OCI-LY7 (cell line): ENCODE measurements around the gene INHBE.

Experiments
- CTCF ChIP-seq: fragments of 200-600 bp; sonication (generic); conservative IDR thresholded peaks from 2 replicates; pipeline ENCODE4 v1.5.1; 2014; ENCODE audit warnings: mild to moderate bottlenecking, antibody characterized with exemption, low read length, moderate library complexity, mixed read lengths
- EZH2phosphoT487 ChIP-seq: fragments of 200-600 bp; sonication (generic); IDR thresholded peaks from 2 replicates; pipeline ENCODE4 v1.6.1; 2018; ENCODE audit warnings: low read depth, borderline replicate concordance, mild to moderate bottlenecking, mixed run types, antibody characterized with exemption, low read length, moderate library complexity, mixed read lengths

- no peak for TF ChIP-seq CTCF
- no peak for TF ChIP-seq EZH2phosphoT487
Measured at GRCh38 chr12:57460468-57460784, 5.3 kb downstream of the INHBE start.
